ENCODE measurements around the gene LRRC8C.

The LRRC8C gene

DNA sequence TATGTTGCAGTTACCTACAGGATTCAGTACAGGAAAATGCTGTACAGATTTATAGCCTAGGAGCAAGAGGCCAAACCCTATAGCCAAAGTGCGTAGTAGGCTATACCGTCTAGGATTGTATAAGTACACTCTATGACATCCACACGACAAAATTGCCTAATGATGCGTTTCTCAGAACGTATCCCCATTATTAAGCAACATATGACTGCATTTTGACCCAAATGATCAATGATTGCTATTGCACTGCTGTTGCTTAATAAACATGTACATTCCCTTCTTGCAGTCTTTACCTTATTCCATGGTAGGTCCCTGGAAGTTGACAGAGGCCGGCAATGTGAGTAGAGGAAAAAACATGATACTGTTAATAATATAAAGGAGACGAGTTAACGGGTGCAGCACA lies 33.0 kb downstream of the LRRC8C start:
- no peaks in the 10 kb centered on the region for H4K20me1 ChIP-seq (ENCODE audit: insufficient read depth, low read length)
- H3K79me2 ChIP-seq (ENCODE audit: insufficient read depth, low read length) = no peaks in the 10 kb centered on the region

DNA sequence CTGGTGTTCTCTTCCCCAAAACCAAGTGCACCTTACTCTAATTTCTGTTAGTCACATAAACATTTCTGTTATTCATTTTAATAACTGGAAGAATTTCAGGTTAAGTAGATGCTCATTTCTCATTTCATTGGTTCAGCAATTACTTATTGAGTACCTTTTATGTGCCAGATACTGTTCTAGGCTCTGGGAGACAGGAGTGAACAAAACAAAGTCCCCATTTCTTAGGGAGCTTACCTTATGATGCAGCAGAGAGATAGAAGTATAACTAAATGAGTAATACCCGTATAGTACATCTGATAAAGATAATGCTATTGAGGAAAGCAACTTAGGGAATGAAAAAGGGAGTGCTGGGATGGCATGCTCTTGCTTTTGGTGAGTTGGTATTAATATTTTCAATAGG lies 33.7 kb downstream of the LRRC8C start:
- H3K4me3 ChIP-seq (ENCODE audit: low read depth, low read length, poor library complexity, severe bottlenecking) = no peak overlapping the region
- TF ChIP-seq, protein P1, sequence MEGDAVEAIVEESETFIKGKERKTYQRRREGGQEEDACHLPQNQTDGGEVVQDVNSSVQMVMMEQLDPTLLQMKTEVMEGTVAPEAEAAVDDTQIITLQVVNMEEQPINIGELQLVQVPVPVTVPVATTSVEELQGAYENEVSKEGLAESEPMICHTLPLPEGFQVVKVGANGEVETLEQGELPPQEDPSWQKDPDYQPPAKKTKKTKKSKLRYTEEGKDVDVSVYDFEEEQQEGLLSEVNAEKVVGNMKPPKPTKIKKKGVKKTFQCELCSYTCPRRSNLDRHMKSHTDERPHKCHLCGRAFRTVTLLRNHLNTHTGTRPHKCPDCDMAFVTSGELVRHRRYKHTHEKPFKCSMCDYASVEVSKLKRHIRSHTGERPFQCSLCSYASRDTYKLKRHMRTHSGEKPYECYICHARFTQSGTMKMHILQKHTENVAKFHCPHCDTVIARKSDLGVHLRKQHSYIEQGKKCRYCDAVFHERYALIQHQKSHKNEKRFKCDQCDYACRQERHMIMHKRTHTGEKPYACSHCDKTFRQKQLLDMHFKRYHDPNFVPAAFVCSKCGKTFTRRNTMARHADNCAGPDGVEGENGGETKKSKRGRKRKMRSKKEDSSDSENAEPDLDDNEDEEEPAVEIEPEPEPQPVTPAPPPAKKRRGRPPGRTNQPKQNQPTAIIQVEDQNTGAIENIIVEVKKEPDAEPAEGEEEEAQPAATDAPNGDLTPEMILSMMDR (IDR thresholded peaks at IDR 0.05; ENCODE audit: low read length) = no peak
- no peaks in the 10 kb centered on the region for H3K27me3 ChIP-seq (ENCODE audit: insufficient read depth, low read length)
- no peak overlapping the region for H2AFZ ChIP-seq (ENCODE audit: low read length)
- H3F3A ChIP-seq (ENCODE audit: insufficient read depth, low read length) = no peaks in the 10 kb centered on the region
- H4K20me1 ChIP-seq (ENCODE audit: insufficient read depth, low read length) = no peaks in the 10 kb centered on the region
- no peak overlapping the region for H3K27ac ChIP-seq (ENCODE audit: low read depth, low read length, poor library complexity, severe bottlenecking)
- no peaks in the 10 kb centered on the region for H3K9me3 ChIP-seq (ENCODE audit: low read length)
- peaks cover 44% of the 10 kb centered on the region for H3K4me1 ChIP-seq (ENCODE audit: insufficient read depth, low read length, severe bottlenecking)
- H3K36me3 ChIP-seq (ENCODE audit: insufficient read depth, low read length) = no peaks in the 10 kb centered on the region; the same call in 1 of the 2 replicates
- no peak overlapping the region for H3K4me2 ChIP-seq (ENCODE audit: low read length)
- H3K9ac ChIP-seq (ENCODE audit: low read length) = no peak overlapping the region
- no peaks in the 10 kb centered on the region for H3K79me2 ChIP-seq (ENCODE audit: insufficient read depth, low read length)
- no peaks in the 10 kb centered on the region for H3K9me2 ChIP-seq (ENCODE audit: low read depth, low read length)

More for the DNA sequence above, 33.0 kb downstream of the LRRC8C start:
- H3F3A ChIP-seq (ENCODE audit: insufficient read depth, low read length) = no peaks in the 10 kb centered on the region
- no peak overlapping the region for H2AFZ ChIP-seq (ENCODE audit: low read length)
- no peaks in the 10 kb centered on the region for H3K9me3 ChIP-seq (ENCODE audit: low read length)
- H3K27me3 ChIP-seq (ENCODE audit: insufficient read depth, low read length) = no peaks in the 10 kb centered on the region
- no peak overlapping the region for H3K4me2 ChIP-seq (ENCODE audit: low read length)
- H3K27ac ChIP-seq (ENCODE audit: low read depth, low read length, poor library complexity, severe bottlenecking) = no peak overlapping the region
- H3K9ac ChIP-seq (ENCODE audit: low read length) = no peak overlapping the region
- peaks cover 43% of the 10 kb centered on the region for H3K4me1 ChIP-seq (ENCODE audit: insufficient read depth, low read length, severe bottlenecking)
- no peak overlapping the region for H3K4me3 ChIP-seq (ENCODE audit: low read depth, low read length, poor library complexity, severe bottlenecking)
- no peaks in the 10 kb centered on the region for H3K9me2 ChIP-seq (ENCODE audit: low read depth, low read length)
- TF ChIP-seq EZH2 (IDR thresholded peaks at IDR 0.05; ENCODE audit: borderline replicate concordance, low read length) = no peak
- TF ChIP-seq, protein P1 (IDR thresholded peaks at IDR 0.05; ENCODE audit: low read length) = no peak
- no peaks in the 10 kb centered on the region for H3K36me3 ChIP-seq (ENCODE audit: insufficient read depth, low read length)

DNA sequence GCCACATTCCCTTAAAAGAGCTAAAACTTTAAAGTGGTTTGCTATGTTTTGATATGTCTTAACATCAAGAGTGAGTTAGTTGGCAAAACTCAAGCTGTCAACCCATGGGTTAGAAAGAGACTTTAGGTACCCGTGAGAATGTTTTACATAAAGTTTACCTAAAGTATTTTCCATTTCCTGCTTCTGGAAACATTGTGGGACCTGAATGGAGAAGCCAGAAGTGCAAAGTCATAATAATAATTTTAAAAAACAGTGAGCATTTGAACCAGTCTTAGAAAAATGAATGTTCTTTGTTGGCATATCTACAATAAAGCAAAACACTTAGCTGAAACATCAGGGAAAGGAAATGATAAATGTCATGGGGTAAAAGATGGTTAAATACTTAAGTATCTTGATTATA lies 34.8 kb downstream of the LRRC8C start:
- TF ChIP-seq, protein P1 (IDR thresholded peaks at IDR 0.05; ENCODE audit: low read length) = no peak
- TF ChIP-seq EZH2 (IDR thresholded peaks at IDR 0.05; ENCODE audit: borderline replicate concordance, low read length) = no peak
- no peaks in the 10 kb centered on the region; the same call in 1 of the 2 replicates for H3K36me3 ChIP-seq (ENCODE audit: insufficient read depth, low read length)
- no peaks in the 10 kb centered on the region for H3K27me3 ChIP-seq (ENCODE audit: insufficient read depth, low read length)
- H3K27ac ChIP-seq (ENCODE audit: low read depth, low read length, poor library complexity, severe bottlenecking) = no peak overlapping the region
- peaks cover 46% of the 10 kb centered on the region for H3K4me1 ChIP-seq (ENCODE audit: insufficient read depth, low read length, severe bottlenecking)
- no peaks in the 10 kb centered on the region for H3K9me3 ChIP-seq (ENCODE audit: low read length)
- no peaks in the 10 kb centered on the region for H3K79me2 ChIP-seq (ENCODE audit: insufficient read depth, low read length)
- no peaks in the 10 kb centered on the region for H4K20me1 ChIP-seq (ENCODE audit: insufficient read depth, low read length)
- H3K9me2 ChIP-seq (ENCODE audit: low read depth, low read length) = no peaks in the 10 kb centered on the region
- no peak overlapping the region for H3K4me2 ChIP-seq (ENCODE audit: low read length)
- no peak overlapping the region for H3K4me3 ChIP-seq (ENCODE audit: low read depth, low read length, poor library complexity, severe bottlenecking)
- no peak overlapping the region for H2AFZ ChIP-seq (ENCODE audit: low read length)
- H3F3A ChIP-seq (ENCODE audit: insufficient read depth, low read length) = no peaks in the 10 kb centered on the region
- no peak overlapping the region for H3K9ac ChIP-seq (ENCODE audit: low read length)

Measured in OCI-LY1 (cell line).